PC-3 (cell line): Measurements from ENCODE around the gene SPATA16. TPM values are rescaled to one million over a fixed set of nuclear protein-coding genes. Genes with fewer than 3 reads are reported as not detected.

ENCODE experiments used
- ATAC-seq: fragments of 200-7000 bp; cut with Tn5 transposase; 2 replicates; pipeline ENCODE4 v1.9.1; 2020; ENCODE audit warnings: mild to moderate bottlenecking, moderate library complexity
- BruUV-seq: library from RNA; stranded (reverse); fragments of 400-500 nt; replicated peaks from 2 replicates; lab custom pipeline; 2021; lab: Mats Ljungman, UMichigan
- CTCF ChIA-PET: fragments of 300-600 bp; sonication (Branson Sonifier 250); formaldehyde crosslinking; loops from one replicate; lab custom pipeline; 2022; ENCODE audit warnings: antibody characterized with exemption; lab: Charles Lee
- POLR2A ChIA-PET: fragments of 300-600 bp; sonication (Branson Sonifier 250); formaldehyde crosslinking; loops from one replicate; lab custom pipeline; 2022; ENCODE audit warnings: antibody characterized with exemption; ENCODE audit not compliant: unreplicated experiment; lab: Charles Lee
- DNase-seq: peaks from one replicate; pipeline ENCODE4 v3.0.0-alpha.2; 2015
- H2AFZ ChIP-seq: fragments of 300-600 bp; sonication (generic); 2 replicates; pipeline ENCODE4 v1.6.0; 2016; ENCODE audit warnings: antibody characterized with exemption, low read length
- H3F3A ChIP-seq: fragments of 300-600 bp; sonication (generic); one replicate; pipeline ENCODE4 v1.6.0; 2017; ENCODE audit warnings: antibody characterized with exemption, low read length, control low read depth, mild to moderate bottlenecking; ENCODE audit not compliant: unreplicated experiment
- H3K27ac ChIP-seq: fragments of 300-600 bp; sonication (generic); 2 replicates; pipeline ENCODE4 v1.5.1; 2016; ENCODE audit warnings: mild to moderate bottlenecking, low read length
- H3K27me3 ChIP-seq: fragments of 300-600 bp; sonication (generic); 2 replicates; pipeline ENCODE4 v1.6.1; 2016; ENCODE audit warnings: low read length, mixed read lengths
- H3K36me3 ChIP-seq: fragments of 300-600 bp; sonication (generic); 2 replicates; pipeline ENCODE4 v1.6.1; 2016; ENCODE audit warnings: low read depth, mixed run types, low read length, mixed read lengths
- H3K4me1 ChIP-seq: fragments of 300-600 bp; sonication (generic); 2 replicates; pipeline ENCODE4 v1.5.1; 2016; ENCODE audit warnings: low read length; ENCODE audit not compliant: insufficient read depth
- H3K4me2 ChIP-seq: fragments of 300-600 bp; sonication (generic); 2 replicates; pipeline ENCODE4 v1.6.0; 2016; ENCODE audit warnings: low read length
- H3K4me3 ChIP-seq: fragments of 300-600 bp; sonication (generic); 2 replicates; pipeline ENCODE4 v1.5.1; 2016; ENCODE audit warnings: mild to moderate bottlenecking, low read length, mixed read lengths
- H3K79me2 ChIP-seq: fragments of 300-600 bp; sonication (generic); 2 replicates; pipeline ENCODE4 v1.6.1; 2017; ENCODE audit warnings: low read length, mixed read lengths
- H3K9ac ChIP-seq: fragments of 300-600 bp; sonication (generic); 2 replicates; pipeline ENCODE4 v1.6.0; 2016; ENCODE audit warnings: mild to moderate bottlenecking, low read length
- H3K9me2 ChIP-seq: fragments of 300-600 bp; sonication (generic); replicated peaks from 2 replicates; pipeline ENCODE4 v1.6.1; 2016; ENCODE audit warnings: mixed run types, low read length, mixed read lengths
- H3K9me3 ChIP-seq: fragments of 300-600 bp; sonication (generic); 2 replicates; pipeline ENCODE4 v1.6.1; 2016; ENCODE audit warnings: low read length, mixed read lengths
- H4K20me1 ChIP-seq: fragments of 300-600 bp; sonication (generic); 2 replicates; pipeline ENCODE4 v1.6.1; 2016; ENCODE audit warnings: low read length, mixed read lengths
- EZH2 ChIP-seq: fragments of 300-600 bp; sonication (generic); IDR thresholded peaks from one replicate; pipeline ENCODE4 v1.6.1; 2017; ENCODE audit warnings: antibody characterized with exemption, mild to moderate bottlenecking, low read length; ENCODE audit not compliant: unreplicated experiment
- EZH2phosphoT487 ChIP-seq: fragments of 300-600 bp; sonication (generic); IDR thresholded peaks from 2 replicates; pipeline ENCODE4 v1.6.1; 2018; ENCODE audit warnings: mild to moderate bottlenecking, antibody characterized with exemption, low read length, borderline replicate concordance
- intact Hi-C: fragments of 100-400 bp; cut with micrococcal nuclease; formaldehyde crosslinking; loops from 2 replicates; pipeline ENCODE4 v1.9.0; 2023
- total RNA-seq: library from RNA; depleted of rRNA; stranded (reverse); fragments of >200 nt; gene quantifications from 2 replicates; pipeline ENCODE4 v1.2.3, GENCODE V29; 2014
- TF ChIP-seq, protein P1 (sequence below): fragments of 300-600 bp; sonication (generic); conservative IDR thresholded peaks from 2 replicates; pipeline ENCODE4 v1.5.1; 2017; ENCODE audit warnings: antibody characterized with exemption, low read depth, mild to moderate bottlenecking, low read length

SPATA16 gene
- total RNA-seq, 1 experiment from 2014 or later, result not detected

DNA sequence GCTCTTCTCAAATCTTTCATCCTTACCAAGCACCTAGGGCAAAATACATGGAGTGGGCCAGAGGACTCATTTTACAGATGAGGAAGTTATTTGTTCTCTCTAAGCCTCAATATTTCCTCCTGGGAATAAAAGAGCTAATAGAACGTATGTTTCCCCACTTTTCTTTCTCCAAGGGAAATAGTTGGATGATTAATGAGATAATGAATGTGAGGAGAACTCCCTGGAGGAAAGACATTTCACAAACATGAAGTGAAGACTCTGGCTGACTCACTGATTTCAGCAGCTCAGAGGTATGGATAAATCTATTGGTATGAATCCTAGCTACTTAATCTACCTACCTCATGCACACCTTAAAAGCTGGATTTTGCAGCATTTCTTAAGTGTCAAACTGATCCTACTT, 292.1 kb downstream of the SPATA16 start:
- Histone ChIP-seq H3K9me3 (no peaks in the 10 kb centered on the region), H3K4me3 (no peak overlapping the region), H3K27ac (no peak overlapping the region), H3F3A (no peaks in the 10 kb centered on the region), H2AFZ (no peak overlapping the region), H3K9ac (no peak overlapping the region), H3K4me1 (no peaks in the 10 kb centered on the region), H3K4me2 (no peak overlapping the region), H4K20me1 (no peaks in the 10 kb centered on the region), H3K9me2 (no peaks in the 10 kb centered on the region), H3K27me3 (peaks cover 40% of the 10 kb centered on the region), H3K79me2 (no peaks in the 10 kb centered on the region), H3K36me3 (no peaks in the 10 kb centered on the region)
- DNase-seq (no peak), ATAC-seq (no peak)
- intact Hi-C loops, result no loop called here
- ChIA-PET CTCF (no interaction called here), POLR2A (interaction anchor here (0.6 kb wide), 1 partner anchor 129 kb away, joined by 7 read pairs; no protein-coding TSS in a partner anchor)
- no TSS peak for BruUV-seq
- TF ChIP-seq, protein P1, sequence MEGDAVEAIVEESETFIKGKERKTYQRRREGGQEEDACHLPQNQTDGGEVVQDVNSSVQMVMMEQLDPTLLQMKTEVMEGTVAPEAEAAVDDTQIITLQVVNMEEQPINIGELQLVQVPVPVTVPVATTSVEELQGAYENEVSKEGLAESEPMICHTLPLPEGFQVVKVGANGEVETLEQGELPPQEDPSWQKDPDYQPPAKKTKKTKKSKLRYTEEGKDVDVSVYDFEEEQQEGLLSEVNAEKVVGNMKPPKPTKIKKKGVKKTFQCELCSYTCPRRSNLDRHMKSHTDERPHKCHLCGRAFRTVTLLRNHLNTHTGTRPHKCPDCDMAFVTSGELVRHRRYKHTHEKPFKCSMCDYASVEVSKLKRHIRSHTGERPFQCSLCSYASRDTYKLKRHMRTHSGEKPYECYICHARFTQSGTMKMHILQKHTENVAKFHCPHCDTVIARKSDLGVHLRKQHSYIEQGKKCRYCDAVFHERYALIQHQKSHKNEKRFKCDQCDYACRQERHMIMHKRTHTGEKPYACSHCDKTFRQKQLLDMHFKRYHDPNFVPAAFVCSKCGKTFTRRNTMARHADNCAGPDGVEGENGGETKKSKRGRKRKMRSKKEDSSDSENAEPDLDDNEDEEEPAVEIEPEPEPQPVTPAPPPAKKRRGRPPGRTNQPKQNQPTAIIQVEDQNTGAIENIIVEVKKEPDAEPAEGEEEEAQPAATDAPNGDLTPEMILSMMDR, result no peak
- TF ChIP-seq EZH2, result no peak
- TF ChIP-seq EZH2phosphoT487, result no peak

DNA sequence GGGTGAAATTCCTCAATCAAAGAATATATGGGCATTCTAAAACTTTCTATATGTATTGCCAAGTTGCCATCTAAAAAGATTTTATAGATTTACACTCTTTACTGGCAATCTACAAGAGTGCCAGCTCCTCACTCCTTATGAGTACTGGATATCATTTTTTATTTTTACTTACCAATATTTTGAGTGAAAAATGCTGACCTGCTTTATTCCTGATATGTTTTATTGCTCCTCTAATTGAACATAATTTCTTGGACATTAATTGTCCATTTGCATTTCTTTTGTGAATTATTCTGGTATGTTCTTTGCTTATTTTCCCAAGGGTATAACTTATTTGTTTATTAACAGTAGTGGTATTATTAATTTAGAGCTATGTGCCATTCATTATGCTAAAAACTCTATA, 293.7 kb downstream of the SPATA16 start:
- ChIA-PET POLR2A (no interaction called here), CTCF (no interaction called here)
- Histone ChIP-seq H3K4me3 (no peak overlapping the region), H3K27ac (no peak overlapping the region), H3K36me3 (no peaks in the 10 kb centered on the region), H3K9me2 (no peaks in the 10 kb centered on the region), H3K9ac (no peak overlapping the region), H3K4me1 (no peaks in the 10 kb centered on the region), H3K9me3 (no peaks in the 10 kb centered on the region), H2AFZ (no peak overlapping the region), H3K27me3 (peaks cover 25% of the 10 kb centered on the region), H4K20me1 (no peaks in the 10 kb centered on the region), H3K79me2 (no peaks in the 10 kb centered on the region), H3F3A (no peaks in the 10 kb centered on the region), H3K4me2 (no peak overlapping the region)
- no TSS peak for BruUV-seq
- intact Hi-C loops, result no loop called here
- ATAC-seq, result no peak
- DNase-seq, result no peak
- TF ChIP-seq EZH2phosphoT487, result no peak
- TF ChIP-seq EZH2, result no peak
- TF ChIP-seq, protein P1, result no peak

DNA sequence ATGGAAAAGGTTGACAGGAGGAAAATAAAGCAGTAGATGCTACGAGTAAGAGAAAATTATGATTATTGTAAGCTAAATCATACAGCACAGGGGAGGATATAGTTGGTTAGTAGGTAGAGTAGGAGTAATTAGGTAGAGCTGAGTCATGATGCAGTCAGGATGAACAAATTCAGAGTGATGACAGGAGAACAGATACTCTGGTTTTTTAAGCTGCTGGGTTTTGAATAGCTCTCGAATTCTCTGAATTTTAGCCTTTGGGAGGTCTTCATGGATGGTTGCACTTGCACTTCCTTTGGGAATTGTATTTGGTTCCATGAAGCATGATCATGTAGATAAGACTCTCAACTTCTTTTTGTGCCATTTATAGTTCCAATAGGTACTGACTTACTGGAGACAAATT, 294.3 kb downstream of the SPATA16 start:
- H3F3A ChIP-seq, result no peaks in the 10 kb centered on the region
- no peak overlapping the region for H3K27ac ChIP-seq
- H3K9me3 ChIP-seq, result no peaks in the 10 kb centered on the region
- DNase-seq (peak; percentile 43), ATAC-seq (peak; percentile 71)
- peaks cover 21% of the 10 kb centered on the region for H3K27me3 ChIP-seq
- no peaks in the 10 kb centered on the region for H3K36me3 ChIP-seq
- no peak overlapping the region for H3K4me2 ChIP-seq
- no peaks in the 10 kb centered on the region for H3K9me2 ChIP-seq
- H3K4me3 ChIP-seq, result no peak overlapping the region
- TF ChIP-seq EZH2phosphoT487, result no peak
- TF ChIP-seq, protein P1, result no peak
- TF ChIP-seq EZH2, result no peak
- ChIA-PET CTCF (no interaction called here), POLR2A (no interaction called here)
- H2AFZ ChIP-seq, result no peak overlapping the region
- intact Hi-C loops, result no loop called here
- no peaks in the 10 kb centered on the region for H4K20me1 ChIP-seq
- no peaks in the 10 kb centered on the region for H3K4me1 ChIP-seq
- H3K79me2 ChIP-seq, result no peaks in the 10 kb centered on the region
- no TSS peak for BruUV-seq
- H3K9ac ChIP-seq, result no peak overlapping the region
